ENCODE data around the gene RAB28. TPM values are rescaled to one million over a fixed set of nuclear protein-coding genes. Genes with fewer than 3 reads are reported as not detected.

Gene RAB28
- polyA plus RNA-seq, 1 donor: 15.3 TPM

GRCh38 chr4:13322681-13323101 lies 161.4 kb downstream of the RAB28 start:
- no peak for DNase-seq (ENCODE audit: low read depth)

Other genes starting within 250 kb of the RAB28 start
- gene NKX3-2, start 60.2 kb upstream of the RAB28 start, polyA plus RNA-seq (ENCODE audit: insufficient read length): 0.14 TPM
- 32.7 TPM for gene BOD1L1, start 143.4 kb upstream of the RAB28 start, polyA plus RNA-seq (ENCODE audit: insufficient read length)

Measured in forelimb muscle (tissue), 1 donor.